Naive B cell (primary cell): ENCODE measurements around the gene PTPRU. TPM values are rescaled to one million over a fixed set of nuclear protein-coding genes. Genes with fewer than 3 reads are reported as not detected.
"Not testable (repeated sequence)": the region's sequence is repeated elsewhere in the genome, so short reads cannot be mapped to it uniquely, and the experiment has no call there.

ENCODE experiments used
- ATAC-seq, 2 donors: fragments of 150-1000 bp; cut with Tn5 transposase; 2 replicates each; pipeline ENCODE4 v1.10.0; 2021; ENCODE audit warnings: low read depth in 2 of 2, mild to moderate bottlenecking in 2 of 2, moderate library complexity in 2 of 2
- DNase-seq: peaks from one replicate; pipeline ENCODE4 v3.0.0; 2022
- H3K27ac Mint-ChIP-seq, 6 donors: one replicate each; pipeline ENCODE4 v1.8.0; 2020 to 2022; ENCODE audit warnings: mild to moderate bottlenecking in 6 of 6, mixed read lengths in 6 of 6, moderate library complexity in 5 of 6, inconsistent platforms in 2 of 6
- H3K27me3 Mint-ChIP-seq, 3 donors: one replicate each; pipeline ENCODE4 v1.8.0; 2021 to 2022; ENCODE audit warnings: mixed read lengths in 3 of 3, mild to moderate bottlenecking in 1 of 3
- H3K36me3 Mint-ChIP-seq, 2 donors: one replicate each; pipeline ENCODE4 v1.8.0; 2020 to 2022; ENCODE audit warnings: mixed read lengths in 2 of 2, inconsistent platforms in 1 of 2, mild to moderate bottlenecking in 1 of 2
- H3K4me1 Mint-ChIP-seq, 3 donors: one replicate each; pipeline ENCODE4 v1.8.0; 2020 to 2022; ENCODE audit warnings: mixed read lengths in 3 of 3, inconsistent platforms in 1 of 3, mild to moderate bottlenecking in 1 of 3, moderate library complexity in 1 of 3
- H3K4me3 Mint-ChIP-seq, 8 donors: one replicate each; pipeline ENCODE4 v1.8.0; 2020 to 2022; ENCODE audit warnings: mild to moderate bottlenecking in 8 of 8, mixed read lengths in 8 of 8, moderate library complexity in 8 of 8, inconsistent platforms in 2 of 8
- H3K9me3 Mint-ChIP-seq, 7 donors: one replicate each; pipeline ENCODE4 v1.8.0; 2020 to 2022; ENCODE audit warnings: mixed read lengths in 7 of 7, mild to moderate bottlenecking in 5 of 7, inconsistent platforms in 2 of 7, moderate library complexity in 1 of 7
- polyA plus RNA-seq, 6 donors: library from polyadenylated mRNA; unstranded; fragments of 300-500 nt; fragmentation: Illumina TruSeq; gene quantifications; one replicate each; pipeline ENCODE4 v1.2.3, GENCODE V29; 2021; ENCODE audit warnings: low read depth in 6 of 6

PTPRU gene
- polyA plus RNA-seq, 6 donors from 2014 or later = not detected

- Mint-ChIP-seq H3K27ac (peak overlapping the region in 2 of 6 donors; percentile 28 to 85), H3K27me3 (no peaks in the 10 kb centered on the region), H3K9me3 (no peaks in the 10 kb centered on the region), H3K36me3 (peaks cover 4 to 10% of the 10 kb centered on the region in 2 donors), H3K4me3 (no peak overlapping the region), H3K4me1 (peaks cover 12 to 26% (median 15%) of the 10 kb centered on the region in 3 donors)
- DNase-seq (no peak), ATAC-seq (no peak)
These were observed 27.9 kb upstream of the PTPRU start for GRCh38 chr1:29208442-29208841.

GRCh38 chr1:29209173-29209572, 27.1 kb upstream of the PTPRU start:
- no peaks in the 10 kb centered on the region for H3K27me3 Mint-ChIP-seq
- ATAC-seq = no peak
- no peaks in the 10 kb centered on the region for H3K9me3 Mint-ChIP-seq
- H3K27ac Mint-ChIP-seq = peak overlapping the region in 2 of 6 donors; percentile 0 to 52
- peaks cover 12 to 26% (median 15%) of the 10 kb centered on the region in 3 donors for H3K4me1 Mint-ChIP-seq
- H3K36me3 Mint-ChIP-seq = peaks cover 4 to 10% of the 10 kb centered on the region in 2 donors
- DNase-seq = no peak
- peak overlapping the region in 1 of 8 donors; percentile 12 for H3K4me3 Mint-ChIP-seq

GRCh38 chr1:29210278-29211085, 25.8 kb upstream of the PTPRU start:
- DNase-seq = peak; percentile 16
- Mint-ChIP-seq H3K27ac (peak overlapping the region; percentile 8 to 89 (median 61)), H3K27me3 (no peaks in the 10 kb centered on the region), H3K4me3 (peak overlapping the region in 1 of 8 donors; percentile 40), H3K4me1 (peaks cover 12 to 26% (median 15%) of the 10 kb centered on the region in 3 donors), H3K9me3 (no peaks in the 10 kb centered on the region), H3K36me3 (peaks cover 4 to 10% of the 10 kb centered on the region in 2 donors)
- ATAC-seq = peak; percentile 89 to 92

GRCh38 chr1:29211086-29212030, 25.0 kb upstream of the PTPRU start:
- Mint-ChIP-seq H3K27me3 (no peaks in the 10 kb centered on the region), H3K4me1 (peaks cover 12 to 26% (median 15%) of the 10 kb centered on the region in 3 donors), H3K27ac (peak overlapping the region in 5 of 6 donors; percentile 54 to 89 (median 66)), H3K4me3 (peak overlapping the region in 1 of 8 donors; percentile 81), H3K36me3 (peaks cover 4 to 10% of the 10 kb centered on the region in 2 donors), H3K9me3 (no peaks in the 10 kb centered on the region)
- DNase-seq (no peak), ATAC-seq (peak; percentile 61 to 62)

GRCh38 chr1:29213055-29213454, 23.3 kb upstream of the PTPRU start:
- Mint-ChIP-seq H3K27ac (peak overlapping the region in 2 of 6 donors; percentile 19 to 52), H3K9me3 (no peaks in the 10 kb centered on the region), H3K4me1 (peaks cover 12 to 26% (median 15%) of the 10 kb centered on the region in 3 donors), H3K4me3 (no peak overlapping the region), H3K36me3 (peaks cover 4 to 10% of the 10 kb centered on the region in 2 donors), H3K27me3 (no peaks in the 10 kb centered on the region)
- ATAC-seq (no peak), DNase-seq (no peak)

GRCh38 chr1:29217633-29218032, 18.7 kb upstream of the PTPRU start:
- DNase-seq = no peak
- Mint-ChIP-seq H3K4me1 (peaks cover 0 to 3% (median 3%) of the 10 kb centered on the region in 3 donors), H3K4me3 (no peak overlapping the region), H3K27ac (no peak overlapping the region), H3K27me3 (no peaks in the 10 kb centered on the region), H3K9me3 (no peaks in the 10 kb centered on the region), H3K36me3 (peaks cover 0 to 5% of the 10 kb centered on the region in 2 donors)
- ATAC-seq = no peak

- peak overlapping the region in 1 of 6 donors; percentile 77 for H3K27ac Mint-ChIP-seq
- H3K27me3 Mint-ChIP-seq = no peaks in the 10 kb centered on the region
- DNase-seq (no peak), ATAC-seq (no peak)
- H3K4me3 Mint-ChIP-seq = no peak overlapping the region
- H3K4me1 Mint-ChIP-seq = peaks cover 0 to 3% (median 0%) of the 10 kb centered on the region in 3 donors
- no peaks in the 10 kb centered on the region for H3K36me3 Mint-ChIP-seq
- H3K9me3 Mint-ChIP-seq = no peaks in the 10 kb centered on the region
These were observed 18.1 kb upstream of the PTPRU start for GRCh38 chr1:29218223-29218622.

- H3K36me3 Mint-ChIP-seq = no peaks in the 10 kb centered on the region
- H3K4me3 Mint-ChIP-seq = no peak overlapping the region
- ATAC-seq (no peak), DNase-seq (no peak)
- H3K4me1 Mint-ChIP-seq = peaks cover 0 to 4% (median 0%) of the 10 kb centered on the region in 3 donors
- H3K9me3 Mint-ChIP-seq = no peaks in the 10 kb centered on the region
- H3K27ac Mint-ChIP-seq = peak overlapping the region in 1 of 6 donors; percentile 40
- no peaks in the 10 kb centered on the region for H3K27me3 Mint-ChIP-seq
These were observed 15.0 kb upstream of the PTPRU start for GRCh38 chr1:29221296-29221695.

- not testable (repeated sequence) for H3K27me3 Mint-ChIP-seq, H3K27ac Mint-ChIP-seq, H3K9me3 Mint-ChIP-seq, H3K4me3 Mint-ChIP-seq, ATAC-seq, DNase-seq, H3K4me1 Mint-ChIP-seq, H3K36me3 Mint-ChIP-seq
These were observed 14.1 kb upstream of the PTPRU start for GRCh38 chr1:29222260-29222659.

- no peaks in the 10 kb centered on the region for H3K9me3 Mint-ChIP-seq
- DNase-seq (no peak), ATAC-seq (no peak)
- H3K4me1 Mint-ChIP-seq = peaks cover 0 to 4% (median 0%) of the 10 kb centered on the region in 3 donors
- peak overlapping the region in 1 of 6 donors; percentile 28 for H3K27ac Mint-ChIP-seq
- H3K4me3 Mint-ChIP-seq = no peak overlapping the region
- H3K36me3 Mint-ChIP-seq = no peaks in the 10 kb centered on the region
- no peaks in the 10 kb centered on the region for H3K27me3 Mint-ChIP-seq
These were observed 13.6 kb upstream of the PTPRU start for GRCh38 chr1:29222686-29223085.

GRCh38 chr1:29223521-29223920, 12.8 kb upstream of the PTPRU start:
- Mint-ChIP-seq H3K4me3 (no peak overlapping the region), H3K27me3 (no peaks in the 10 kb centered on the region), H3K9me3 (no peaks in the 10 kb centered on the region), H3K27ac (peak overlapping the region in 1 of 6 donors; percentile 33), H3K4me1 (peaks cover 0 to 4% (median 3%) of the 10 kb centered on the region in 3 donors), H3K36me3 (no peaks in the 10 kb centered on the region)
- no peak for DNase-seq
- ATAC-seq = no peak

- Mint-ChIP-seq H3K4me3 (no peak overlapping the region), H3K27ac (no peak overlapping the region), H3K27me3 (no peaks in the 10 kb centered on the region), H3K9me3 (no peaks in the 10 kb centered on the region), H3K4me1 (peaks cover 3 to 5% (median 4%) of the 10 kb centered on the region in 3 donors), H3K36me3 (no peaks in the 10 kb centered on the region)
- ATAC-seq (no peak), DNase-seq (no peak)
These were observed 11.9 kb upstream of the PTPRU start for GRCh38 chr1:29224356-29224837.

- no peaks in the 10 kb centered on the region for H3K36me3 Mint-ChIP-seq
- no peak for DNase-seq
- H3K4me1 Mint-ChIP-seq = peaks cover 5 to 13% (median 12%) of the 10 kb centered on the region in 3 donors
- ATAC-seq = no peak
- H3K27ac Mint-ChIP-seq = no peak overlapping the region
- no peak overlapping the region for H3K4me3 Mint-ChIP-seq
- no peaks in the 10 kb centered on the region for H3K27me3 Mint-ChIP-seq
- no peaks in the 10 kb centered on the region for H3K9me3 Mint-ChIP-seq
These were observed 11.0 kb upstream of the PTPRU start for GRCh38 chr1:29225361-29225760.
